Parathyroid adenoma (tissue), 2 donors: Measurements from ENCODE around the gene COG3.

ENCODE experiments used
- H2AFZ ChIP-seq: fragments of 300-600 bp; sonication (generic); one replicate; pipeline ENCODE4 v1.7.0; 2017; ENCODE audit warnings: antibody characterized with exemption, mild to moderate bottlenecking
- H3K27ac ChIP-seq: fragments of 300-600 bp; sonication (generic); one replicate; pipeline ENCODE4 v1.7.0; 2017
- H3K27me3 ChIP-seq: fragments of 300-600 bp; sonication (generic); one replicate; pipeline ENCODE4 v1.7.0; 2017; ENCODE audit warnings: low read length; ENCODE audit not compliant: control insufficient read depth, insufficient read depth
- H3K36me3 ChIP-seq: fragments of 300-600 bp; sonication (generic); one replicate; pipeline ENCODE4 v1.7.0; 2017; ENCODE audit warnings: low read length; ENCODE audit not compliant: control insufficient read depth, insufficient read depth
- H3K4me1 ChIP-seq: fragments of 300-600 bp; sonication (generic); one replicate; pipeline ENCODE4 v1.7.0; 2017; ENCODE audit warnings: control low read depth
- H3K4me2 ChIP-seq: fragments of 300-600 bp; sonication (generic); one replicate; pipeline ENCODE4 v1.7.0; 2017; ENCODE audit warnings: low read length
- H3K4me3 ChIP-seq: fragments of 300-600 bp; sonication (generic); one replicate; pipeline ENCODE4 v1.7.0; 2017; ENCODE audit warnings: low read depth, low read length
- H3K79me2 ChIP-seq: fragments of 300-600 bp; sonication (generic); one replicate; pipeline ENCODE4 v1.7.0; 2017; ENCODE audit warnings: control low read depth
- H3K9ac ChIP-seq: fragments of 300-600 bp; sonication (generic); one replicate; pipeline ENCODE4 v1.7.0; 2017; ENCODE audit warnings: mild to moderate bottlenecking
- H3K9me3 ChIP-seq: fragments of 300-600 bp; sonication (generic); one replicate; pipeline ENCODE4 v1.7.0; 2017; ENCODE audit warnings: low read length; ENCODE audit not compliant: control insufficient read depth
- TF ChIP-seq, protein P1 (sequence below): fragments of 300-600 bp; sonication (generic); IDR thresholded peaks from one replicate; pipeline ENCODE4 v1.7.0; 2017; ENCODE audit warnings: antibody characterized with exemption, mild to moderate bottlenecking
- donor health status: primary hyperparathyroidism.

COG3 gene

DNA sequence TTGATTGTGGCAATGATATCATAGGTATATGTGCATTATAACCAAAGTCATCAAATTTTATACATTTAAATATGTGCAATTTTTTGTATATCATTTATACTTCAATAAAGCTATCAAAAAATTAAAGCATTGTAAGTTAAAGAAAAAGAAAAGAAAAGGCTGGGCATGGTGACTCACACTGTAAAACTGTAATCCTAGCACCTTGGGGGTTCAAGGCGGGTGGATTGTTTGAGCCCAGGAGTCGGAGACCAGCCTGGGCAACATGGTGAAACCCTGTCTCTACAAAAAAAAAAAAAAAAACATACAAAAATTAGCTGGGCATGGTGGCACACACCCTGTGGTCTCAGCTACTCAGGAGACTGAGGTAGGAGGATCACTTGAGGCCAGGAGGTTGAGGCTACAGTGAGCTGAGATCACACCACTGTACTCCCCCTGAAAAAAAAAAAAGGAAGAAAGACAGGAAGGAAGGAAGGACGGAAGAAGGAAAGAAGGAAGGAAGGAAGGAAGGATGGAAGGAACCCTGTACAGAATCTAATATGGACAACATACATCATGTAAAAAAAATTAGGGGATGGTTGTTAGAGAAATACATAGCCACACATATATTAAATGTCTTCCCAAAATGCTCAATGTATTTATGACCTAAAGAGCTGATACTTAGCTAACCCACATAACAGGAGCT lies 24.8 kb upstream of the COG3 start:
- no peak overlapping the region for H3K4me3 ChIP-seq
- H3K9me3 ChIP-seq: no peaks in the 10 kb centered on the region
- TF ChIP-seq, protein P1, sequence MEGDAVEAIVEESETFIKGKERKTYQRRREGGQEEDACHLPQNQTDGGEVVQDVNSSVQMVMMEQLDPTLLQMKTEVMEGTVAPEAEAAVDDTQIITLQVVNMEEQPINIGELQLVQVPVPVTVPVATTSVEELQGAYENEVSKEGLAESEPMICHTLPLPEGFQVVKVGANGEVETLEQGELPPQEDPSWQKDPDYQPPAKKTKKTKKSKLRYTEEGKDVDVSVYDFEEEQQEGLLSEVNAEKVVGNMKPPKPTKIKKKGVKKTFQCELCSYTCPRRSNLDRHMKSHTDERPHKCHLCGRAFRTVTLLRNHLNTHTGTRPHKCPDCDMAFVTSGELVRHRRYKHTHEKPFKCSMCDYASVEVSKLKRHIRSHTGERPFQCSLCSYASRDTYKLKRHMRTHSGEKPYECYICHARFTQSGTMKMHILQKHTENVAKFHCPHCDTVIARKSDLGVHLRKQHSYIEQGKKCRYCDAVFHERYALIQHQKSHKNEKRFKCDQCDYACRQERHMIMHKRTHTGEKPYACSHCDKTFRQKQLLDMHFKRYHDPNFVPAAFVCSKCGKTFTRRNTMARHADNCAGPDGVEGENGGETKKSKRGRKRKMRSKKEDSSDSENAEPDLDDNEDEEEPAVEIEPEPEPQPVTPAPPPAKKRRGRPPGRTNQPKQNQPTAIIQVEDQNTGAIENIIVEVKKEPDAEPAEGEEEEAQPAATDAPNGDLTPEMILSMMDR: no peak
- H3K79me2 ChIP-seq: no peaks in the 10 kb centered on the region
- peak overlapping the region; percentile 42 for H2AFZ ChIP-seq
- no peak overlapping the region for H3K9ac ChIP-seq
- no peaks in the 10 kb centered on the region for H3K36me3 ChIP-seq
- no peaks in the 10 kb centered on the region for H3K27me3 ChIP-seq
- no peak overlapping the region for H3K27ac ChIP-seq
- no peak overlapping the region for H3K4me2 ChIP-seq
- H3K4me1 ChIP-seq: peaks cover 5% of the 10 kb centered on the region

DNA sequence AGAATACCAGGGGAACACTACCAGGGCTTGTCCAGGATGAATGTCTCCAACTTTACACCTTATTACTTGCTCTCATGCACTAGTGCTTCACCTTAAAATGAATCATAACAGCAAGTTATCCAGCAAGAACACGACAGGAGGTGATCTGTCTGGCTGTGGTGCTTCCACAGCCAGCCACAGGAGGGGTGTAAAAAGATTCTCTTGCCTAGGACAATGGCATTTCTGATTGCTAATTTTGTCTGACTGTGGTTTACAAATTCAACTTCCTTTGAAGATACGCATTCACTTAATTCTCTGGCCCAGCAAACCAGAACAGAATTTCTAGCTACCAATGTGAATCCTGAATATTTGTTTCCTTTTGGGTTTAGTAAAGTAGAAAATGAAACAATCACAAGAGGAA lies 23.1 kb upstream of the COG3 start:
- H3K9ac ChIP-seq: no peak overlapping the region
- peak overlapping the region; percentile 33 for H2AFZ ChIP-seq
- H3K4me1 ChIP-seq: peaks cover 5% of the 10 kb centered on the region
- H3K4me2 ChIP-seq: no peak overlapping the region
- H3K36me3 ChIP-seq: no peaks in the 10 kb centered on the region
- H3K27me3 ChIP-seq: no peaks in the 10 kb centered on the region
- no peaks in the 10 kb centered on the region for H3K79me2 ChIP-seq
- no peaks in the 10 kb centered on the region for H3K9me3 ChIP-seq
- H3K4me3 ChIP-seq: no peak overlapping the region
- TF ChIP-seq, protein P1: no peak
- no peak overlapping the region for H3K27ac ChIP-seq

DNA sequence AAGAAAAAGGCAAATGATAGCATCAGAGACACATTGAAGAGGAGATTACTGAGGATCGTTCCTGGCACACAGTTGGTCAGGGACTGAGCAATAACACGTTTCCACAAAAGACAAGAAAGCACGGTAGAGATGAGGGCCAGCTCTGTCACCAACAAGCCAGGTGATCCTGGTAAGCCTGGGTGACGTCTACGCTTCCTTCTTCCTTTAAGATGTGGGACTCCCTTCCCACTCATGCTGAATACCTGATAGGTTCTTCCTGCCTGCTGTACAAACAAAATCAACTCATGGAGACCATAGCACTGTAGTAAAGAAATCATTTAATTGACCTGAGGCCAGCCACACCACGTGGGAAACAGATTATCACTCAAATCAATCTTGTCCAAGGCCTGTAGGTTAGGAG lies 19.7 kb upstream of the COG3 start:
- H3K27me3 ChIP-seq: no peaks in the 10 kb centered on the region
- TF ChIP-seq, protein P1: no peak
- no peak overlapping the region for H2AFZ ChIP-seq
- no peak overlapping the region for H3K9ac ChIP-seq
- H3K79me2 ChIP-seq: no peaks in the 10 kb centered on the region
- no peaks in the 10 kb centered on the region for H3K36me3 ChIP-seq
- H3K4me3 ChIP-seq: no peak overlapping the region
- H3K9me3 ChIP-seq: no peaks in the 10 kb centered on the region
- peaks cover 5% of the 10 kb centered on the region for H3K4me1 ChIP-seq
- no peak overlapping the region for H3K27ac ChIP-seq
- H3K4me2 ChIP-seq: no peak overlapping the region

DNA sequence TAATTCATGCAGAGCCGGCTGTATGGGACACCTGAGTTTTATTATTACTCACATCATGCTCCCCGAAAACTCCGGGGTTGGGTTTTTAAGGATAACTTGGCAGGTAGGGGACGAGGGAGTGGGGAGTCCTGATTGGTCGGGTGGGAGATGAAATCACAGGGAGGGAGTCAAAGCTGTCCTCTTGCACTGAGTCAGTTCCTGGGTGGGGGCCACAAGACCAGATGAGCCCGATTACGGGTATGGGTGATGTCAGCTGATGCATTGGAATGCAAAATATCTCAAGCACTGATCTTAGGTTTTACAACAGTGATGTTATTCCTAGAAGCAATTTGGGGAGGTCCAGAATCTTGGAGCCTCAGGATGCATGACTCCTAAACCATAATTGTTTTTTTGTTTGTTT lies 18.6 kb upstream of the COG3 start:
- Histone ChIP-seq H3K9ac (no peak overlapping the region), H3K36me3 (no peaks in the 10 kb centered on the region), H3K9me3 (no peaks in the 10 kb centered on the region), H3K79me2 (no peaks in the 10 kb centered on the region), H3K27me3 (no peaks in the 10 kb centered on the region), H2AFZ (no peak overlapping the region), H3K4me2 (no peak overlapping the region), H3K4me3 (no peak overlapping the region), H3K4me1 (peaks cover 3% of the 10 kb centered on the region), H3K27ac (no peak overlapping the region)
- TF ChIP-seq, protein P1: no peak

DNA sequence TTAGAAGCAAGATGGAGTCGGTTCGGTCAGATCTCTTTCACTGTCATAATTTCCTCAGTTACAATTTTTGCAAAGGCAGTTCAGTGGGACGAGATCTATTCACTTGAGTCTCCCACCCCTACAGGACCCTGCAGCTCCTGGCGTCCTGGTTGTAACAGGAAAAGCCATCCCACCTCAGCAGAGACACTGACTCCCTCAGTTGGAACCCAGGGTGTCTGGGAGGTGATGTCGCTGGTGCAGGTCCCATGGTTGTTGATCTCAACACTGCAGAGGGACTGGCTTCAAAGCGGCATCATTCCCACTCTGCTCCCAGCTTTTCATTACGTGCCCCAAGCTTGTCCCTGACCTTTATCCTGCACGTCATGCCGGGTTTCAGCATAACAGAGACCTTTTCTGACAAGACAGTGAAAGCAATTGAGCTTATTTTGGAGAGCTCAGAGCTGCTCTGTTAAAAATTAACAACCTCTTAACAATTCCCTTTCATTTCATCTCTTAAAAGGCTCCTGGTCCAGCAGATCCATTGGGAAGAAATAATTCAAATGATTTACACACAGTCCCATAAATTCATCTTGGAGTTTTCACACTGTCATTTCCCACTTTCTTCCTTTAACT lies 17.6 kb upstream of the COG3 start:
- TF ChIP-seq, protein P1: no peak
- Histone ChIP-seq H3K4me2 (no peak overlapping the region), H3K27ac (no peak overlapping the region), H3K79me2 (no peaks in the 10 kb centered on the region), H3K36me3 (no peaks in the 10 kb centered on the region), H3K9me3 (no peaks in the 10 kb centered on the region), H3K4me3 (no peak overlapping the region), H3K9ac (no peak overlapping the region), H3K4me1 (no peaks in the 10 kb centered on the region), H3K27me3 (no peaks in the 10 kb centered on the region), H2AFZ (no peak overlapping the region)
